B cell (primary cell): ENCODE data around the gene CRHR1. TPM values are rescaled to one million over a fixed set of nuclear protein-coding genes. Genes with fewer than 3 reads are reported as not detected.

Experiments
- ATAC-seq: fragments of 200-7000 bp; cut with Tn5 transposase; one replicate; pipeline ENCODE4 v1.10.0; 2021; ENCODE audit warnings: low read depth, mild to moderate bottlenecking, moderate number of reproducible peaks, moderate library complexity
- CTCF ChIA-PET: fragments of 350-600 bp; sonication (Branson Sonifier 250); formaldehyde crosslinking; loops from one replicate; lab custom pipeline; 2021; ENCODE audit warnings: antibody characterized with exemption, inconsistent platforms; lab: Charles Lee
- POLR2A ChIA-PET: fragments of 350-600 bp; sonication (Branson Sonifier 250); formaldehyde crosslinking; loops from one replicate; lab custom pipeline; 2021; ENCODE audit warnings: antibody characterized with exemption; lab: Charles Lee
- DNase-seq: peaks from one replicate; pipeline ENCODE4 v3.0.0; 2013
- H2AFZ ChIP-seq: 2 replicates; pipeline ENCODE4 v1.6.1; 2012; ENCODE audit warnings: mild to moderate bottlenecking, low read depth, low read length; ENCODE audit not compliant: insufficient read depth, poor library complexity, severe bottlenecking
- H3K27ac ChIP-seq, 2 donors: 1 replicate in 1 of 2; 2 replicates in 1 of 2; pipeline ENCODE4 v1.5.1; 2012 to 2013; ENCODE audit warnings: low read length in 2 of 2, mild to moderate bottlenecking in 2 of 2, moderate library complexity in 1 of 2
- H3K27me3 ChIP-seq, 4 experiments: fragments of 200-600 bp in 1 of 4; sonication (generic) in 1 of 4; replicated peaks in 1 of 4; 1 replicate in 2 of 4; 2 replicates in 2 of 4; pipeline versions ENCODE4 v1.6.1 to v1.7.0; 2013 to 2016; ENCODE audit warnings: low read length in 3 of 4, mild to moderate bottlenecking in 2 of 4, mixed read lengths in 1 of 4, moderate library complexity in 1 of 4; ENCODE audit not compliant: insufficient read depth in 4 of 4, control insufficient read depth in 3 of 4; ENCODE audit errors: control extremely low read depth in 1 of 4
- H3K36me3 ChIP-seq, 2 experiments: replicated peaks in 1 of 2; 1 replicate in 1 of 2; 2 replicates in 1 of 2; pipeline versions ENCODE4 v1.6.1 to v1.7.1; 2013; ENCODE audit warnings: low read length in 1 of 2; ENCODE audit not compliant: insufficient read depth in 2 of 2, control insufficient read depth in 1 of 2; ENCODE audit errors: control extremely low read depth in 1 of 2, extremely low read depth in 1 of 2
- H3K4me1 ChIP-seq, 2 donors: fragments of 200-600 bp in 1 of 2; sonication (generic) in 1 of 2; 1 replicate in 1 of 2; 2 replicates in 1 of 2; pipeline versions ENCODE4 v1.5.1 to v1.6.1; 2013 to 2017; ENCODE audit warnings: low read length in 2 of 2; ENCODE audit not compliant: control insufficient read depth in 2 of 2, insufficient read depth in 2 of 2
- H3K4me2 ChIP-seq: replicated peaks from 2 replicates; pipeline ENCODE3; 2012; ENCODE audit warnings: mild to moderate bottlenecking, low read depth, low read length; ENCODE audit not compliant: poor library complexity, severe bottlenecking
- H3K4me3 ChIP-seq, 5 experiments: fragments of 200-600 bp in 1 of 5; sonication (generic) in 1 of 5; 1 replicate in 3 of 5; 2 replicates in 2 of 5; pipeline versions ENCODE4 v1.5.1 to v1.7.0; 2011 to 2016; ENCODE audit warnings: low read length in 4 of 5, mild to moderate bottlenecking in 4 of 5, low read depth in 2 of 5, control low read depth in 1 of 5, moderate library complexity in 1 of 5; ENCODE audit not compliant: insufficient read depth in 1 of 5; ENCODE audit errors: control extremely low read depth in 1 of 5, extremely low read depth in 1 of 5
- H3K79me2 ChIP-seq: fragments of 200-600 bp; sonication (generic); one replicate; pipeline ENCODE4 v1.6.0; 2016; ENCODE audit warnings: low read length; ENCODE audit not compliant: control insufficient read depth, insufficient read depth
- H3K9ac ChIP-seq: fragments of 200-600 bp; sonication (generic); 2 replicates; pipeline ENCODE4 v1.6.1; 2017; ENCODE audit warnings: mild to moderate bottlenecking, low read length, moderate library complexity
- H3K9me3 ChIP-seq, 3 donors: one replicate each; pipeline versions ENCODE4 v1.6.1 to v1.7.1; 2013; ENCODE audit warnings: low read length in 2 of 3; ENCODE audit not compliant: control insufficient read depth in 2 of 3, insufficient read depth in 1 of 3; ENCODE audit errors: control extremely low read depth in 1 of 3
- H4K20me1 ChIP-seq: 2 replicates; pipeline ENCODE4 v1.6.0; 2012; ENCODE audit warnings: mild to moderate bottlenecking, low read length; ENCODE audit not compliant: insufficient read depth, control insufficient read depth, poor library complexity, severe bottlenecking
- H3K27ac Mint-ChIP-seq: one replicate; pipeline ENCODE4 v1.8.0; 2021; ENCODE audit warnings: mixed read lengths
- H3K27me3 Mint-ChIP-seq: one replicate; pipeline ENCODE4 v1.8.0; 2021; ENCODE audit warnings: mixed read lengths
- H3K4me1 Mint-ChIP-seq: one replicate; pipeline ENCODE4 v1.8.0; 2021; ENCODE audit warnings: mixed read lengths
- H3K4me3 Mint-ChIP-seq: one replicate; pipeline ENCODE4 v1.8.0; 2021; ENCODE audit warnings: mixed read lengths
- H3K9me3 Mint-ChIP-seq: one replicate; pipeline ENCODE4 v1.8.0; 2022; ENCODE audit warnings: mixed read lengths; ENCODE audit not compliant: insufficient read depth
- EZH2 ChIP-seq: IDR thresholded peaks from 2 replicates; pipeline ENCODE4 v1.6.1; 2012; ENCODE audit warnings: borderline replicate concordance, low read depth, mild to moderate bottlenecking, moderate library complexity, low read length; ENCODE audit not compliant: insufficient read depth, poor library complexity, severe bottlenecking
- WGBS: methylation state at CpG from one replicate; pipeline ENCODE4 v1.1.5; 2013; ENCODE audit warnings: missing lambda C conversion rate; ENCODE audit not compliant: insufficient coverage; 5-methylcytosine and 5-hydroxymethylcytosine counted together
- intact Hi-C: fragments of 100-400 bp; cut with micrococcal nuclease; formaldehyde crosslinking; loops from one replicate; pipeline ENCODE4 v1.10.0; 2022
- polyA plus RNA-seq: library from polyadenylated mRNA; depleted of rRNA; stranded (reverse); fragments of >200 nt; gene quantifications from 2 replicates; pipeline ENCODE4 v1.2.3, GENCODE V29; 2012
- total RNA-seq, 2 donors: library from RNA; stranded (reverse); fragments of 120-200 nt in 1 of 2; gene quantifications; 1 replicate in 1 of 2; 2 replicates in 1 of 2; pipeline versions ENCODE4 v1.2.3 to v1.2.4, GENCODE V29; 2013 to 2022
- TF ChIP-seq, protein P1 (sequence below): fragments of 200-600 bp; IDR thresholded peaks from one replicate; pipeline ENCODE4 v1.8.0; 2022; ENCODE audit warnings: antibody characterized with exemption, mild to moderate bottlenecking

Gene CRHR1
- total and polyA plus RNA-seq, 2 donors (not counting 1 experiment from before 2014, with no cell fraction given) = not detected

DNA sequence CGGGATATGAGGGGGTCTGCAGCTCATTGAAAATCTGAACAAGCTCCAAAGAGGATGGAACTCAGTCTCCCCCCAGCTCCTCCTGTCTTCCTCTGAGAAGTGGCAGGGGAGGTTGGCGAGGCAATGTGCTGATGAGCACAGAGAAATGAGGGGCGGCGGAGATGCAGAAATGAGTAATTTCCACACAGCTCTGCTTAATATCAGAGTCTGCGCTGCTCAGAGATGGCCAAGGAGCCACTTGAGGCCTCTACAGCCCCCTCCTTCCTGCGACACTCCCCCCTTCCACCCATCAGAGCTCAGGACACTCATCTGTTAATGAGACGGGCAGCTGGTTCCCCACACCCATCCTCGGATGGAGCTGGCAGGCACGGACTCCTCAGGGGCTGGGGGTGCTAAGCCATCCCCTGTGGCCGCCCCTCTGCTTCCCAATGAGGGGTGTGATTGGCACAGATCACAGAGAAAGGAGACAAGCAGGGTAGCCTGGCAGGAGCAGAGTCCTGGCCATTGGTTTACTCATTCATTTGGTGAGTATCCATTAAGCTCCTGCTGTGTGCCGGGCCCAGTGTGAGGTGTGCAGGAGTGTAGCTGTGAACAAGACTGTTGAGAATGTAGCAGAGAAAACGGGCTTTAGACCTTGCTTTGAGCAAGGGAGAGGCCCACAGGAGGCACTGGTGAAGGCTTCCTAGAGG, 12.7 kb upstream of the CRHR1 start:
- whole genome bisulfite sequencing = 67% methylated on average over 9 of the region's 12 CpGs
- H3K27ac Mint-ChIP-seq = no peak overlapping the region
- CTCF ChIA-PET = no interaction called here
- Histone ChIP-seq H3K27ac (no peak overlapping the region), H3K79me2 (no peaks in the 10 kb centered on the region), H3K4me1 (no peaks in the 10 kb centered on the region), H3K9ac (no peak overlapping the region), H3K9me3 (peaks cover 0 to 3% (median 0%) of the 10 kb centered on the region in 3 donors), H3K4me2 (no peak overlapping the region), H3K36me3 (no peaks in the 10 kb centered on the region), H3K4me3 (no peak overlapping the region), H3K27me3 (peaks cover 0 to 24% (median 0%) of the 10 kb centered on the region in 4 experiments), H4K20me1 (no peaks in the 10 kb centered on the region), H2AFZ (no peak overlapping the region)
- peaks cover 2% of the 10 kb centered on the region for H3K9me3 Mint-ChIP-seq
- peaks cover 60% of the 10 kb centered on the region for H3K27me3 Mint-ChIP-seq
- TF ChIP-seq, protein P1, sequence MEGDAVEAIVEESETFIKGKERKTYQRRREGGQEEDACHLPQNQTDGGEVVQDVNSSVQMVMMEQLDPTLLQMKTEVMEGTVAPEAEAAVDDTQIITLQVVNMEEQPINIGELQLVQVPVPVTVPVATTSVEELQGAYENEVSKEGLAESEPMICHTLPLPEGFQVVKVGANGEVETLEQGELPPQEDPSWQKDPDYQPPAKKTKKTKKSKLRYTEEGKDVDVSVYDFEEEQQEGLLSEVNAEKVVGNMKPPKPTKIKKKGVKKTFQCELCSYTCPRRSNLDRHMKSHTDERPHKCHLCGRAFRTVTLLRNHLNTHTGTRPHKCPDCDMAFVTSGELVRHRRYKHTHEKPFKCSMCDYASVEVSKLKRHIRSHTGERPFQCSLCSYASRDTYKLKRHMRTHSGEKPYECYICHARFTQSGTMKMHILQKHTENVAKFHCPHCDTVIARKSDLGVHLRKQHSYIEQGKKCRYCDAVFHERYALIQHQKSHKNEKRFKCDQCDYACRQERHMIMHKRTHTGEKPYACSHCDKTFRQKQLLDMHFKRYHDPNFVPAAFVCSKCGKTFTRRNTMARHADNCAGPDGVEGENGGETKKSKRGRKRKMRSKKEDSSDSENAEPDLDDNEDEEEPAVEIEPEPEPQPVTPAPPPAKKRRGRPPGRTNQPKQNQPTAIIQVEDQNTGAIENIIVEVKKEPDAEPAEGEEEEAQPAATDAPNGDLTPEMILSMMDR = no peak
- TF ChIP-seq EZH2 = no peak
- ATAC-seq (no peak), DNase-seq (no peak)
- intact Hi-C loops = no loop called here
- POLR2A ChIA-PET = no interaction called here
- H3K4me1 Mint-ChIP-seq = no peaks in the 10 kb centered on the region
- no peak overlapping the region for H3K4me3 Mint-ChIP-seq

DNA sequence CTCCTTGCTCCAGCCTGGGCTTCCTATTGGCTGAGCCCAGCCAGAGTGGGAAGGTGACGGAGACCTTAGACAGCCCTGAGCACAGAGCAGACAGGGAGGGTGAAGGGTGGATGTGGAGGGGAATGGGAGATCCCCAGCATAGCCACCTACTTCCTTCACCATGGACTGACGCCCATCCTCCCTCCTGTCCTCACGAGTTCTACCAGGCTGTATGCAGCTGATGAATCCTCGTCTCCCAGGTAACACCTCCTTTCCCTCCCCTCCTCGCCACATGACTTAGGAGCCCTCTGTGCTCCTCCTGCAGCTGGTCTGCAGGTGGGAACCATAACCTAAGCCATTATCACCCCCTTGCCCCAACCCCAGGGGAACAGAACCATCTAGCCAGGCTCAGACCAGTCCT, 9.0 kb upstream of the CRHR1 start:
- ATAC-seq (no peak), DNase-seq (no peak)
- H3K79me2 ChIP-seq = no peaks in the 10 kb centered on the region
- H3K4me2 ChIP-seq = no peak overlapping the region
- no peak for TF ChIP-seq EZH2
- no peaks in the 10 kb centered on the region for H4K20me1 ChIP-seq
- peaks cover 0 to 10% (median 0%) of the 10 kb centered on the region in 4 experiments for H3K27me3 ChIP-seq
- peaks cover 0 to 3% (median 0%) of the 10 kb centered on the region in 3 donors for H3K9me3 ChIP-seq
- POLR2A ChIA-PET = no interaction called here
- intact Hi-C loops = no loop called here
- H3K36me3 ChIP-seq = no peaks in the 10 kb centered on the region
- H3K27ac Mint-ChIP-seq = no peak overlapping the region
- no peak overlapping the region for H3K4me3 ChIP-seq
- CTCF ChIA-PET = no interaction called here
- H3K4me3 Mint-ChIP-seq = no peak overlapping the region
- peaks cover 2% of the 10 kb centered on the region for H3K9me3 Mint-ChIP-seq
- 65% methylated on average over 4 of the region's 5 CpGs for WGBS
- H3K9ac ChIP-seq = no peak overlapping the region
- H3K4me1 Mint-ChIP-seq = no peaks in the 10 kb centered on the region
- H2AFZ ChIP-seq = no peak overlapping the region
- H3K27me3 Mint-ChIP-seq = peaks cover 60% of the 10 kb centered on the region
- no peak overlapping the region for H3K27ac ChIP-seq
- H3K4me1 ChIP-seq = no peaks in the 10 kb centered on the region
